ENCODE results near the gene PRR5L.

PRR5L gene

GRCh38 chr11:36364551-36365325 lies 68.7 kb downstream of the PRR5L start:
- no peak for DNase-seq (ENCODE audit: low spot score)
- no peak for TF ChIP-seq CTCF (IDR thresholded peaks at IDR 0.05; ENCODE audit: extremely low read depth, missing control alignments)

- TF ChIP-seq CTCF (IDR thresholded peaks at IDR 0.05; ENCODE audit: extremely low read depth, missing control alignments): no peak
- DNase-seq (ENCODE audit: low spot score): no peak
Observed at GRCh38 chr11:36365907-36366306, 69.8 kb downstream of the PRR5L start.

- no peak for TF ChIP-seq CTCF (IDR thresholded peaks at IDR 0.05; ENCODE audit: extremely low read depth, missing control alignments)
- no peak for DNase-seq (ENCODE audit: low spot score)
Observed at GRCh38 chr11:36367806-36368680, 72.0 kb downstream of the PRR5L start.

- DNase-seq (ENCODE audit: low spot score): no peak
- TF ChIP-seq CTCF (IDR thresholded peaks at IDR 0.05; ENCODE audit: extremely low read depth, missing control alignments): no peak
Observed at GRCh38 chr11:36371181-36371580, 75.1 kb downstream of the PRR5L start.

GRCh38 chr11:36371590-36371989 lies 75.5 kb downstream of the PRR5L start:
- DNase-seq (ENCODE audit: low spot score): no peak
- TF ChIP-seq CTCF (IDR thresholded peaks at IDR 0.05; ENCODE audit: extremely low read depth, missing control alignments): no peak

GRCh38 chr11:36372101-36372771 lies 76.1 kb downstream of the PRR5L start:
- no peak for TF ChIP-seq CTCF (IDR thresholded peaks at IDR 0.05; ENCODE audit: extremely low read depth, missing control alignments)
- no peak for DNase-seq (ENCODE audit: low spot score)

Measured in GM20000 (cell line).